PFSK-1 (cell line): ENCODE data around the gene RPS6KA4.

ENCODE experiments used
- REST ChIP-seq, 2 experiments: IDR thresholded peaks; 2 replicates each; pipeline versions ENCODE4 v1.6.1 to v1.8.0; 2011 to 2012; ENCODE audit warnings: low read depth in 2 of 2, low read length in 2 of 2, control low read depth in 1 of 2, inconsistent platforms in 1 of 2, mild to moderate bottlenecking in 1 of 2, moderate library complexity in 1 of 2; ENCODE audit not compliant: insufficient read depth in 1 of 2
- TAF1 ChIP-seq: IDR thresholded peaks from 2 replicates; pipeline ENCODE4 v1.6.1; 2012; ENCODE audit warnings: low read length, control low read depth, borderline replicate concordance; ENCODE audit not compliant: insufficient read depth

DNA sequence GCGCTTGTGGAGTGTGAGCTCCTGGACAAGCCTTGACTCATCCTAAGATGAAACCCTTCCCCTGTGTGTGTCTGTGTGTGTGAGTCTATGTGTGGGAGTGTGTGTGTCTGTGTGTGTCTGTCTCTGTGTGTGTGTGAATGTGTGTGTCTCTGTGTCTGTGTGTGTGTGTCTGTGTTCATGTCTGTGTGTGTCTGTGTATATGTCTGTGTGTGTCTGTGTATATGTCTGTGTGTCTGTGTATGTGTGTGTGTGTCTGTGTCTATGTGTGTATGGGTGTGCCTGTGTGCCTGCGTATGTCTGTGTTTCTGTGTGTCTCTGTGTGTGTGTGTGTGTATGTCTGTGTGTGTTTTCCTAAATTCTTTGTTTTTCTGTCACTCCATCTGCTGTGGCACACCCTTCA, 48.7 kb downstream of the RPS6KA4 start:
- no peak for TF ChIP-seq REST (IDR thresholded peaks at IDR 0.05; ENCODE audit: insufficient read depth in 1 of 2, low read depth in 2 of 2, low read length in 2 of 2)
- no peak for TF ChIP-seq TAF1
